Thyroid gland (tissue), 4 donors: ENCODE results near the gene NPFFR1. TPM values are rescaled to one million over a fixed set of nuclear protein-coding genes. Genes with fewer than 3 reads are reported as not detected.
A peak's percentile ranks its signal among the peaks of the same experiment; 100 is the strongest.

Experiments
- DNase-seq, 2 donors: peaks; one replicate each; pipeline ENCODE4 v3.0.0-alpha.2; 2019
- H3K27ac ChIP-seq, 3 donors: fragments of 200-600 bp; sonication (generic); 1 replicate in 2 of 3; 2 replicates in 1 of 3; pipeline ENCODE4 v1.5.1; 2016 to 2019; ENCODE audit warnings: mild to moderate bottlenecking in 1 of 3, moderate library complexity in 1 of 3
- H3K27me3 ChIP-seq: fragments of 200-600 bp; sonication (generic); one replicate; pipeline ENCODE4 v1.5.1; 2019
- H3K36me3 ChIP-seq, 2 donors: fragments of 200-600 bp; sonication (generic); one replicate each; pipeline ENCODE4 v1.5.1; 2016 to 2019
- H3K4me1 ChIP-seq, 2 donors: fragments of 200-600 bp; sonication (generic); one replicate each; pipeline ENCODE4 v1.5.1; 2017 to 2019
- H3K4me3 ChIP-seq, 3 donors: fragments of 200-600 bp; sonication (generic); replicated peaks in 1 of 3; 1 replicate in 2 of 3; 2 replicates in 1 of 3; pipeline ENCODE4 v1.5.1; 2016; ENCODE audit warnings: mild to moderate bottlenecking in 1 of 3
- H3K9me3 ChIP-seq: fragments of 200-600 bp; sonication (generic); one replicate; pipeline ENCODE4 v1.5.1; 2017
- POLR2A ChIP-seq, 2 donors: fragments of 450-650 bp; IDR thresholded peaks; one replicate each; pipeline ENCODE4 v1.6.1; 2017; ENCODE audit warnings: antibody characterized with exemption in 2 of 2, mild to moderate bottlenecking in 2 of 2, moderate library complexity in 1 of 2
- WGBS, 2 donors: methylation state at CpG; one replicate each; pipeline ENCODE4 v1.1.5; 2017; 5-methylcytosine and 5-hydroxymethylcytosine counted together
- intact Hi-C: fragments of 100-400 bp; cut with DNase I; formaldehyde crosslinking; loops from one replicate; pipeline ENCODE4 v1.15.1; 2023
- total RNA-seq, 4 donors: library from RNA; depleted of rRNA; stranded (reverse); fragments of >200 nt; gene quantifications; one replicate each; pipeline ENCODE4 v1.2.3, GENCODE V29; 2016
- TF ChIP-seq, protein P1 (sequence below), 6 experiments: fragments of 200-600 bp in 3 of 6; fragments of 450-650 bp in 3 of 6; sonication (generic) in 3 of 6; IDR thresholded peaks; one replicate each; pipeline ENCODE4 v1.5.1; 2016 to 2019; ENCODE audit warnings: antibody characterized with exemption in 6 of 6, mild to moderate bottlenecking in 2 of 6, inconsistent platforms in 1 of 6, moderate library complexity in 1 of 6

NPFFR1 gene
- total RNA-seq, 4 donors from 2014 or later = under 0.01 to 0.13 (median 0.05) TPM; not detected in 1

DNA sequence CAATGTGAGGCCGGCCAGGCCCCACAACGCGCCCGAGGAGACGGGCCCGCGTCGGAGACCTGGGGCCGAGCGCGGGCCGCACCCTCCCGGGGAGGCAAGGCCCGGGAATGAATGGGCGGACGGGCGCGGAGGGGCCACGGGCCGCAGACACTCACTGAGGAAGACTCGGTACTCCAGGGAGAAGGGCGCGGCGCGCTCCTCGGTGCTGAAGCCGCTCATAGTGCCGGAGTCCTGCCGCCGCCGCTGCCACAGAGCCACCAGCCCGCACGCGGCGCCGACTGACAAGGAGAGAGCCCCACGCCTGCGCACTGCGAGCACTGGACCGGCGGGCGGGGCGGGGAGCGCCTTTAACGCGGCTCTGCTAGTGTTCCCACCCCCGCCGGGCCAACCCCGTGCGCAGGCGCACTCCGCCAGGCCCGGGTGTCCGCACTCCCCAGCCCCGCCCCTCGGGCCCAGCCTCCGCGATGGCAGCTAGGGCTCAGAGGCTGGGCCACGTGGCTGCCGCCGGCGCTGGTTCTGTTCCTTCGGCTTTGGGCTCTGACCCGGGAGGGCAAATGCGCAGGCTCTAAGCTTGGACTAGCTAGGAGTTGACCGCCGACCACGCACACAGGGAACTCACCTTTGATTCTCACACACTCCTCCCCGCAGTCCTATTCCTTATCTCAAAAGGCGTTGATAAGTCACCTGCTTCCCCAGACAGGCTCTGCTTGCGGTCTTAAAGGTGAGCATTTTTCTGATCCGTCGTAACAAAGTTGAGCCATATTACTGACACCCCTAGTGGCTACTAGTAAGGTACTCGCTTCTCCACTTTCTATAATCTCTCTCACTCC is 50.5 kb downstream of the NPFFR1 start, which contains the start of gene PPA1:
Gene PPA1 (minus strand): TSS at position 321 of the 830 bp plus-strand sequence. CDS start 102 bp downstream, at position 219.
- peak; percentile 87 to 99 for TF ChIP-seq POLR2A (IDR thresholded peaks at IDR 0.05)
- TF ChIP-seq, protein P1, sequence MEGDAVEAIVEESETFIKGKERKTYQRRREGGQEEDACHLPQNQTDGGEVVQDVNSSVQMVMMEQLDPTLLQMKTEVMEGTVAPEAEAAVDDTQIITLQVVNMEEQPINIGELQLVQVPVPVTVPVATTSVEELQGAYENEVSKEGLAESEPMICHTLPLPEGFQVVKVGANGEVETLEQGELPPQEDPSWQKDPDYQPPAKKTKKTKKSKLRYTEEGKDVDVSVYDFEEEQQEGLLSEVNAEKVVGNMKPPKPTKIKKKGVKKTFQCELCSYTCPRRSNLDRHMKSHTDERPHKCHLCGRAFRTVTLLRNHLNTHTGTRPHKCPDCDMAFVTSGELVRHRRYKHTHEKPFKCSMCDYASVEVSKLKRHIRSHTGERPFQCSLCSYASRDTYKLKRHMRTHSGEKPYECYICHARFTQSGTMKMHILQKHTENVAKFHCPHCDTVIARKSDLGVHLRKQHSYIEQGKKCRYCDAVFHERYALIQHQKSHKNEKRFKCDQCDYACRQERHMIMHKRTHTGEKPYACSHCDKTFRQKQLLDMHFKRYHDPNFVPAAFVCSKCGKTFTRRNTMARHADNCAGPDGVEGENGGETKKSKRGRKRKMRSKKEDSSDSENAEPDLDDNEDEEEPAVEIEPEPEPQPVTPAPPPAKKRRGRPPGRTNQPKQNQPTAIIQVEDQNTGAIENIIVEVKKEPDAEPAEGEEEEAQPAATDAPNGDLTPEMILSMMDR (IDR thresholded peaks at IDR 0.05) = peak in 3 of 6 experiments; percentile 14 to 42 (median 29)
- no peaks in the 10 kb centered on the region for H3K9me3 ChIP-seq
- peak within 1 kb of the TSS; percentile 86 to 92 (median 88) for H3K27ac ChIP-seq
- no peaks in the 10 kb centered on the region for H3K36me3 ChIP-seq
- no peaks in the 10 kb centered on the region for H3K27me3 ChIP-seq
- WGBS, 2 donors = 1 to 2% methylated on average over 11 to 12 of the region's 74 CpGs
- peaks cover 30 to 34% of the 10 kb centered on the region in 2 donors for H3K4me1 ChIP-seq
- peak; percentile 99 for DNase-seq
- intact Hi-C loops = no loop called here
- peak within 1 kb of the TSS; percentile 33 to 89 (median 87) for H3K4me3 ChIP-seq

DNA sequence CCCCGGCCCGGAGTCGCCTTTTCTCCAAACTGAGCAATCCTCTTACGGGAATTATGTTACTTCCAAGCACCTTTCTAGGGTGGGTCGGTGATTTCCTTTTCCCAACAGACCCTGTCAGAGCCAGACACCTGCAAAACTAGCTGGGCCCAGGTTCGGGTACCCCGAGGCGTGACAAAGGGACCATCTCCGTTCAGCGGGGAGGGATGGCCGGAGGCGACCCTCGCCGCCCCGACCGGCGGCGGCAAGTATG is 51.0 kb downstream of the NPFFR1 start:
- Histone ChIP-seq H3K27ac (peak overlapping the region; percentile 72 to 92 (median 88)), H3K36me3 (no peaks in the 10 kb centered on the region), H3K9me3 (no peaks in the 10 kb centered on the region), H3K27me3 (no peaks in the 10 kb centered on the region), H3K4me3 (peak overlapping the region; percentile 33 to 89 (median 87)), H3K4me1 (peaks cover 31 to 39% of the 10 kb centered on the region in 2 donors)
- TF ChIP-seq, protein P1 (IDR thresholded peaks at IDR 0.05) = no peak
- TF ChIP-seq POLR2A (IDR thresholded peaks at IDR 0.05) = no peak
- intact Hi-C loops = no loop called here
- 0% methylated on average over 6 to 9 of the region's 18 CpGs for WGBS, 2 donors
- no peak for DNase-seq

DNA sequence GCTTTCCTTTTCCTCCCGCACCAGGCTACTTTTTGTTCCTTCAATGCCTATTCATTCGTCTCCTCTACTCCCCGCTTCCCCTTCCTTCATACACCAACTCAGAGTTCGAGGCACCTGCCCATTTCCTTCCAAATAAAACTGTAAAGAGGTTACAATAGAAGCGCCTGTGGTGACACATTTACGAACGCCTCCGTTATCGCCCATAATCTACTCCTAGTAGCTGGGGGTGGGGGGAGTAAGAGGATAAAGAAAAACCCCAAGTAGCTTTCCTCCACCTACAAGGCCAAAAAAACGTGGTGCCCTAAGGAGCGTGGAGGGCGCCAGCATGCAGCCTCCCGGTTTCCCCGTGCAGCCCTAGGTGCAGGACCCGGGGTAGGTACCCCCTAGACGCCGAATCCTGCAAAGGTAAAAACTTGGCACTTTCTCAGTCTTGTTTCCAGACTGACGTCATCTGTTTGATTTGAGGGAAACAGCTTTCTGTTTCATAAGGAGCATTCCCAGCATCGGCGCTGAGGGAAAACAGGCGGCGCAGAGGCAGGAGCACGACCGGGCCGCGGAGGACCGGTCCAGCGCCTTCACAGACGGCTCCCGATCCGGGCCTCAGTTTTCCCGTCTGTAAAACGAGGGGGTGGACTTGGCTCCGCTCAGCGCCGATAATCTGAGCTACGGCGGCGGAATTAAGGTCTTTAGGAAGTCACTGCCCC is 51.5 kb downstream of the NPFFR1 start:
- Histone ChIP-seq H3K9me3 (no peaks in the 10 kb centered on the region), H3K27ac (peak overlapping the region; percentile 72 to 92 (median 88)), H3K36me3 (no peaks in the 10 kb centered on the region), H3K4me3 (peak overlapping the region; percentile 33 to 89 (median 87)), H3K27me3 (no peaks in the 10 kb centered on the region), H3K4me1 (peaks cover 30 to 42% of the 10 kb centered on the region in 2 donors)
- peak; percentile 54 to 91 for TF ChIP-seq POLR2A (IDR thresholded peaks at IDR 0.05)
- TF ChIP-seq, protein P1 (IDR thresholded peaks at IDR 0.05) = no peak
- intact Hi-C loops = no loop called here
- 11 to 19% methylated on average over 22 to 34 of the region's 39 CpGs for WGBS, 2 donors
- DNase-seq = peak; percentile 72 to 74

DNA sequence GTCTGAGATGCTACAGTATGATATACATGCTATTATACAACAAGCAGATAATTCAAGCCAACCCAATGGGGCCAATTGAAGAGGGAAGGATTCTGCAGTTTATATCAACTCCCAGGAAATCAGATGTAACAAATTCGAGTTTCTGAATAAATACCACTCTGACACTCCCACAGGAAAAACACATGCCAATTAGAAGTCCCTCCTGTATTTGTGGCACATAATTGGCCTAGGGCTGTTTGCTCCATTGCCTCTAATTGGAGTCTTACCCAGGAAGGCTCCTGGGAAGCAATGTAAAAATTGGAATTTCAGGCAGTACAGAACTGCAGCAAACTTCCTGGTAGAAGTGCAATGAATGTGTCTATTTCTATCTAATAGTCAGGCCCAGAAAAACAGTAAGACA is 55.3 kb downstream of the NPFFR1 start:
- H3K4me3 ChIP-seq = no peak overlapping the region
- peak overlapping the region; percentile 88 to 92 (median 92) for H3K27ac ChIP-seq
- WGBS, 2 donors = 56 to 79% methylated on average over 1 of the region's 1 CpG
- TF ChIP-seq, protein P1 (IDR thresholded peaks at IDR 0.05) = no peak
- TF ChIP-seq POLR2A (IDR thresholded peaks at IDR 0.05) = no peak
- peaks cover 31 to 49% of the 10 kb centered on the region in 2 donors for H3K4me1 ChIP-seq
- H3K36me3 ChIP-seq = no peaks in the 10 kb centered on the region
- no peaks in the 10 kb centered on the region for H3K27me3 ChIP-seq
- no peak for DNase-seq
- H3K9me3 ChIP-seq = no peaks in the 10 kb centered on the region
- intact Hi-C loops = no loop called here
